ENCODE measurements around the gene TRIO.
"Not testable (repeated sequence)": the region's sequence is repeated elsewhere in the genome, so short reads cannot be mapped to it uniquely, and the experiment has no call there.

TRIO gene

GRCh38 chr5:14142827-14143545, at the start of gene TRIO:
Gene TRIO (plus strand): TSS chr5:14143342. CDS start chr5:14143726, 384 bp downstream.
- peak; percentile 90 for DNase-seq (ENCODE audit: low read depth)

GRCh38 chr5:14097380-14097779, 45.8 kb upstream of the TRIO start:
- not testable (repeated sequence) for DNase-seq (ENCODE audit: low read depth)

- DNase-seq (ENCODE audit: low read depth): peak; percentile 56
Measured at GRCh38 chr5:14097998-14098471, 45.1 kb upstream of the TRIO start.

GRCh38 chr5:14100281-14100680, 42.9 kb upstream of the TRIO start:
- no peak for DNase-seq (ENCODE audit: low read depth)

- no peak for DNase-seq (ENCODE audit: low read depth)
Measured at GRCh38 chr5:14101922-14102321, 41.2 kb upstream of the TRIO start.

- no peak for DNase-seq (ENCODE audit: low read depth)
Measured at GRCh38 chr5:14102666-14103065, 40.5 kb upstream of the TRIO start.

GRCh38 chr5:14105718-14106410, 37.3 kb upstream of the TRIO start:
- DNase-seq (ENCODE audit: low read depth): peak; percentile 64

- no peak for DNase-seq (ENCODE audit: low read depth)
Measured at GRCh38 chr5:14107536-14107935, 35.6 kb upstream of the TRIO start.

- peak; percentile 75 for DNase-seq (ENCODE audit: low read depth)
Measured at GRCh38 chr5:14108170-14108996, 34.8 kb upstream of the TRIO start.

GRCh38 chr5:14109041-14109747, 33.9 kb upstream of the TRIO start:
- peak; percentile 91 for DNase-seq (ENCODE audit: low read depth)

- no peak for DNase-seq (ENCODE audit: low read depth)
Measured at GRCh38 chr5:14109771-14110170, 33.4 kb upstream of the TRIO start.

GRCh38 chr5:14110196-14110595, 32.9 kb upstream of the TRIO start:
- no peak for DNase-seq (ENCODE audit: low read depth)

GRCh38 chr5:14110680-14111079, 32.5 kb upstream of the TRIO start:
- DNase-seq (ENCODE audit: low read depth): peak; percentile 83

GRCh38 chr5:14112998-14113652, 30.0 kb upstream of the TRIO start:
- DNase-seq (ENCODE audit: low read depth): no peak

- DNase-seq (ENCODE audit: low read depth): no peak
Measured at GRCh38 chr5:14114615-14115251, 28.4 kb upstream of the TRIO start.

- no peak for DNase-seq (ENCODE audit: low read depth)
Measured at GRCh38 chr5:14115323-14115895, 27.7 kb upstream of the TRIO start.

GRCh38 chr5:14118551-14119320, 24.4 kb upstream of the TRIO start:
- DNase-seq (ENCODE audit: low read depth): no peak

- no peak for DNase-seq (ENCODE audit: low read depth)
Measured at GRCh38 chr5:14120176-14120575, 23.0 kb upstream of the TRIO start.

GRCh38 chr5:14121552-14121951, 21.6 kb upstream of the TRIO start:
- no peak for DNase-seq (ENCODE audit: low read depth)

- no peak for DNase-seq (ENCODE audit: low read depth)
Measured at GRCh38 chr5:14122089-14122488, 21.1 kb upstream of the TRIO start.
